Astrocyte (in vitro differentiated cells and primary cell): ENCODE data around the gene CCDC158.

Experiments
- EZH2 ChIP-seq: IDR thresholded peaks from 2 replicates; pipeline ENCODE4 v1.6.1; 2012; ENCODE audit warnings: mild to moderate bottlenecking, low read length, inconsistent platforms; ENCODE audit not compliant: insufficient read depth
- TF ChIP-seq, protein P1 (sequence below): IDR thresholded peaks from 2 replicates; pipeline ENCODE4 v1.5.1; 2011; ENCODE audit warnings: low read depth, mild to moderate bottlenecking, inconsistent platforms, low read length, moderate library complexity; ENCODE audit not compliant: insufficient read depth

DNA sequence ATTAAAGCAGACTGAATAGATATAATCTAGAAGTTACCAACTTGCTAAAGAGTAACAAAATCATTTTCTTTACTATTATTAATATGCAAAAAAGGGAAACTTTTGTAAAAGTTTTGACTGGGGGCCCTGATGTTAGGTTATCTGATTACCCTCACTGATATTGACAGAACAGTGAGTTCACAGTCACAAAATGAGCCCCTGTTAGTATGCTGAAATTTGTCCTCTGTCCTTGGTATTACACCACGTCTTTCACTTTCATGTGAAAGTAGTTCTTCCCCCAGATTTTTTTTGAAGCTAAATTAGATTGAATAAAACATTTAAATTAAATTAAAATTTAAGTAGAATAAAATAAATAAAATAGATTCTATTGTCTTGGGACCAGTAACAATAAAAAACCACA is 108.5 kb downstream of the CCDC158 start:
- TF ChIP-seq, protein P1, sequence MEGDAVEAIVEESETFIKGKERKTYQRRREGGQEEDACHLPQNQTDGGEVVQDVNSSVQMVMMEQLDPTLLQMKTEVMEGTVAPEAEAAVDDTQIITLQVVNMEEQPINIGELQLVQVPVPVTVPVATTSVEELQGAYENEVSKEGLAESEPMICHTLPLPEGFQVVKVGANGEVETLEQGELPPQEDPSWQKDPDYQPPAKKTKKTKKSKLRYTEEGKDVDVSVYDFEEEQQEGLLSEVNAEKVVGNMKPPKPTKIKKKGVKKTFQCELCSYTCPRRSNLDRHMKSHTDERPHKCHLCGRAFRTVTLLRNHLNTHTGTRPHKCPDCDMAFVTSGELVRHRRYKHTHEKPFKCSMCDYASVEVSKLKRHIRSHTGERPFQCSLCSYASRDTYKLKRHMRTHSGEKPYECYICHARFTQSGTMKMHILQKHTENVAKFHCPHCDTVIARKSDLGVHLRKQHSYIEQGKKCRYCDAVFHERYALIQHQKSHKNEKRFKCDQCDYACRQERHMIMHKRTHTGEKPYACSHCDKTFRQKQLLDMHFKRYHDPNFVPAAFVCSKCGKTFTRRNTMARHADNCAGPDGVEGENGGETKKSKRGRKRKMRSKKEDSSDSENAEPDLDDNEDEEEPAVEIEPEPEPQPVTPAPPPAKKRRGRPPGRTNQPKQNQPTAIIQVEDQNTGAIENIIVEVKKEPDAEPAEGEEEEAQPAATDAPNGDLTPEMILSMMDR, result no peak
- TF ChIP-seq EZH2, result no peak
